ENCODE data around the gene LIMS1.
"Not testable (repeated sequence)": the region's sequence is repeated elsewhere in the genome, so short reads cannot be mapped to it uniquely, and the experiment has no call there.

Gene LIMS1

DNA sequence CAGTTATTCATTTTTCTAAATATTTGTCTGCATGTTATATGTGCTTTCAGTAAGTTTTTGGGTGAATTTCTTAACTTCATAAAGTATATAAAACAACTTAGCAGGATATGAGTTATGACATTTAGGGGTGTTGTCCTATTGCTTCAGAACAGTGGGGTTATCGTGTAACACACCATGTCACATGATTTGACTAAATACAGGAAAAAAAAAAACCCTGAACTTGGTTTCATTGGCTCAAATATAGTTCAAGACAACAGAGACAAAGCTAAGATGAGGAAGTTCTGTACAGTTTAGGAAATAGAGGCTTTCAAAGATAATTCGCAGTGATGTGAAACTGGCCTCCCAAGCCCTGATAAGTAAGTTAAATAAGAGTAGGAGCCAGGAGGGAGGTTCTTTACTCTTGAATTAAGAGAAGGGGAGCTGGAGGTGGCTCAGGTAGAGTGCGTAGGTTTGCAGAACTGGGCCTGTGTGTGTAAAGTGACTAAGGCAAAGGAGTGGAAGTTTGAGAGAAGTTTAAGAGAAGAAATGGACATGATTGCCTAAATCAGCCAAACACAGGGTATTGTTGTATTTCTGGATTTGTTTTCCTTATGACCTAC lies 53.9 kb downstream of the LIMS1 start:
- no peak for DNase-seq

DNA sequence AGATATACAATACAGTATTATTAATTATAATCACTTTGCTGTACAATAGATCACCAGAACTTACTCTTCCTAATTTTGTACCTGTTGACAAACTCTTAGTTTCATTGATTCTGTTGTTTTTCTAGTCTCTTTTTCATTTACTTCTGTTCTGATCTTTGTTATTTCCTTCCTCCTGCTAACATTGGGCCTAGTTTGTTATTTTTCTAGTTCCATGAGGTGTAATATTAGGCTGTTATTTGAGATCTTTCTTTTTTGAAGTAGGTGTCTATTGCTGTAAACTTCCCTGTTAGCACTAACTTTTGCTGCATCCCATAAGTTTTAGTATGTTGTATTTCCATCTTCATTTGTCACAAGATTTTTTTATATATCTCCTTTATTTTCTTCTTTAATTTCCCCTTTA lies 55.1 kb downstream of the LIMS1 start:
- no peak for DNase-seq

DNA sequence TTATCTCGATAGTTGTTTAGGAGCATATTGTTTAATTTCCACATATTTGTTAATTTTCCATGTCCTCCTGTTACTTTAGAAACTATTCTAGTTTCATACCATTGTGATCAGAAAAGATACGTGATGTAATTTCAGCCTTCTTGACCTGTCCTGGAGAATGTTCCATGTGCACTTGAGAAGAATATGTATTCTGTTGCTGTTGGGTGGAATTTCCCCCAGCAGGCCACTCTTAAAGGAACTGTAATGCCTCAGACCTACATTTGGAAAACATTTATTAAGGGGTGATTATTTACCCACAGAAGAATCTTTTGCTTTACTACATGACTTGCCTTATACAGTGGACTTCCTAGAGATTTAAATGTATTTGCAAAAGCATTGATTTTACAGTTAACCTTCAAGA lies 55.5 kb downstream of the LIMS1 start:
- DNase-seq: no peak

DNA sequence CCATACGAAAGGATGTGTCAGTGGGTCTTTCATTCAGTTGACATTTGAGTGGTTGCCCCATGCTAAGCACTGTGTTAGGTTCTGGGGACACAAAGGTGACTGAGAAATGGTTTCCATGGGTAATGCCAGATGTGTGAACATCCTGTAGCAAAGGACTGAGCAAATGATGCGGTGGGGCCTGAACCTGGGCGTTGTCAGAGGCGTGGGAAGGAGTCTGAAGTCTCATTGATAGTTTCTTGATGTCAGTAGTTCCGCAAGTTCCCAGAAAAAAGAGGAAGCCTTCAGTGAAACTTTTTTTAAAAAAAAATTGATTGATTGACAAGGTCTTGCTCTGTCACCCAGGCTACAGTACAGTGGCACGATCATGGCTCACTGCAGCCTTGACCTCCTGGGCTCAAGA lies 56.9 kb downstream of the LIMS1 start:
- no peak for DNase-seq

DNA sequence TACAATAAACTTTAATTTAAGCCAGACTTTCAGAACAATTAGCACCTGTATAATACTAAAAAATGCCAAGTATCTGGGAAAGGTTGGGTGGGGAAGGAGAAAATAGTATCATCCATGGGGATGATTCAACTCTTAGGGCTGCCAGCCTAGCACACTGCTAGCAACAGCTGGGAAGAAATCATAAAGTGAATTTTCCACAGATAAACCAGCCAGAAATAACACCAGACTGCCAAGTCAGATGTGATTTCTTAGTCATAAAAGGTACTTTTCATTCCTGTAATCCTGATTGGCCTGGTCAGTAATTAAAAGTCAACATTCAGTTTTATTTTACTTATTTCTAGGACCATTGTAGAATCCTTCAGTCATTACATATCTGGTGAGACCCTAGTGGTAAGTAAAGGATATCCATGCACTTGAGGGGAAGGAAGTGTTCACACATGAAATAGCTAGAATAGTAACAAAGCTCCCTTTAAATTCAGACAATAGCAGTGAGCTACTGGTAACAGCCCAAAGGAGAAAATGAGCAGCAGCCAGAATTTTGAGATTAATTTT lies 59.4 kb downstream of the LIMS1 start:
- no peak for DNase-seq

DNA sequence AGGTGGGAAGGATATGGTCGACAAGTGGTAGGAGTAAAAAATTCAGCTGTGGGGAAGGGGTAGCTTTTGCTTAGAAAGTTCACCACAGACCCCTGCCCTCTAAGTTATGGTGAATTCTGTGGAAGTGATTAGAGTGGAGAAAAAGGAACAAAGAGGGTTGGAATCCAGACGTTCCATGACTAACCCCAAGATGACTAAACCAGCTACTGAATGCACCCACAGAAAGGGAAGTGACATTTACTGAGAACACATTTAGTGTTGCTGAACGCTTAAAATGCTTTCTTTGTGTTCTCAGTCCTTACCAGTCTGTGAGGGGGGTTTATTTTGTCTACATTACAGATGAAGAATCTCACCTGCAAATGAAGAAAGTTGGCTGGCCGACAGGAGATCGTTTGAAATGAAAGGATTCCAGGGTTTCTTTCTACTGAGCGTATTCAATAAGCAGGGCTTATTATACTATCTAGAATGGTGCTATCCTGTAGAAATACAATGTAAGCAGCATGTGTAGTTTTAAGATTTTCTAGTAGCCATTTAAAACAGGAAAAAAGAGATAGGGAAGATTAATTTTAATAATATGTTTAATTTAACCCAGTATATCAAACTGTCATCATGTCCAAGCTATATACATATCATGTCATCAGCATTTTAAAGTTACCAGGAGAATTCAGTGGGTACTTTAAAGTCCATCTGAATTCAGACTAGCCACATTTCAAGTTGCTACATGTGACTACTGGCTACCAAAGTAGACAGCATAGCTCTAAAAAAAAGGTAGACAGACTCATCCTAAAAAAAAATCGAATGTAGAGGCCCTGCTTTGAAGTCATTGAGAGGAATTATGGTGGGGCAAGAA lies 60.1 kb downstream of the LIMS1 start:
- DNase-seq: peak in 1 of 5 donors; percentile 50

DNA sequence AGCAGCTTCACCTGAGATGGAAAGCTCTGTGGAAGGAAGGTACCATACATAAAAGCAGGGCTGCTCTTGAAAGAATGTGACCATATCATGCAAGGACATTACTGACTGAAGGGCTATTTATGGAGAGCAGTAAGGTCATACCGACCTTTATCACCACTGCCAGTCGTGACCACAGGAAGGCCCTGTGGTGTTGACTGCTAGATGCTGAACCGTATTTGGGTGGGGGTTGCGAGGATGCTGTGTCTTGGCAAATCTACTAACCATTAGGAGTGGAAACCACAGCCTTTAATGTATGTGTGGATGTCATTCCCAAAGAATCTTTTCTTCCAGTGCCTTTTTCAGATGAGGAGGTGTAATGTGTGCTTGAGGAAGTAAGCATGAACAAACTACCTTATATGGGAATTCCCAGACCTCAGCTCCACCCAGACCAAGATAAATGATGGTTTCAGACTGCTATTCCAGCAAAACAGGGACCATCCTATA lies 60.8 kb downstream of the LIMS1 start:
- DNase-seq: no peak

DNA sequence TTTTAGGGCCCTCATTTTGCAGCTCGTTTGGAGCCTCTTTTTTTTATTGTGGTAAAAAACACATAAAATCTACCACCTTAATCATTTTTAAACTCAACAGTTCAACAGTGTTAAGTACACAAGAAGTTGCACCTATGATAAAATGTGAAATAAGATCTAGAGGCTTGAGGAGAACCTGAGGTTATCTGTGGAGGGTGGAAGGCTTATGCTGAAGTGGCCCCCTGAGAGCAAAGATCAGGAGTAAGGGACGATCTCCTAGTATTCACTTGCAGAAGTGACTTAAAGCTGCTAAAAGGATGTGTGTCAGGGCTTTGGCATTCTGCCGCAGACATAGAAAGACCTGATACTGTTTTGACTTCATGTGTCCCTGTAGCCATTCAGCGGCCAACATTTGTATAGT lies 61.5 kb downstream of the LIMS1 start:
- not testable (repeated sequence) for DNase-seq

DNA sequence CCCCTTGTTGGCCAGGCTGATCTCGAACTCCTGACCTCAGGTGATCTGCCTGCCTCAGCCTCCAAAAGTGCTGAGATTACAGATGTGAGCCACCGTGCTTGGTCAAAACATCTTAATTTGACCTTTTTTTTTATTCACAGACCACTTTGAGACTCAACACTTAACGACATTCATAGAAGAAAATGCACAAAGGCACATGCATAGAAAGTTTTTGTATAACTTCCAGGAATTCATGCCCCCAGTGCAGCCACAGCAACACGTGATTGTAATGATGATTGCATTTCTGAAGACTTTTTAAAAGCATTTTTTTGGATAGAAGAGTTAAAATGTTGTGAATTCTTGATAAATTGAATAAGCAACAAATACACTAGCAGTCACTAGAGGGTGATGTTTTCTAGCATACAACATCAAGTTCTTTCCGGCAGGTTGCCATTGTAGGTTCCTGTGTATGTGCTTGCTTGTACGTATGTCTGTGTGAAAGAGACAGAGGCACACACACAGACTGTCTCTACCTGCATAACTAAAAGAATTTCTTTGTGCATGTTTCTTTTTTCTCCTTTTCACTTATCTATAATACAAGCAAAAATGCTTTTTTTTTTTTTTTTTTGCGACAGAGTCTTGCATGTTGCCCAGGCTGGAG lies 63.0 kb downstream of the LIMS1 start:
- peak in 1 of 5 donors; percentile 44 for DNase-seq

DNA sequence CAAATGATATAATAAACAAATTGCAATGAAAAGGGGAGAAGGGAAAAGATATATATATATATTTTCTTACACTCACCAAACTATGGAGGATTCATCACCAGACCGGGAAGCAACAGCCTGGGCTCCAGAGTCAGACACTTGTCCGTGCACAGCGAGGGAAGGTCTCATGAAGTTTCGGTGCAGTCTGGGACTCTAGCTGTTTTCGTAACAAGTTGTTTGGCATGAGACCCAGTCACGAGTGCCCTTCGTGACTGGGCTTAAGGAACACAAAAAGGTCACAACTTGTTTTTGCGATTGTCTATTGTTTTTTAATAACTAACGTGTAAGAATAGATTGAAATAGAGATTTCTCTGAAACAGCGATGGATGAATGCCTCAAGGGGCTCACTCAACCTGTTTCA lies 66.9 kb downstream of the LIMS1 start:
- not testable (repeated sequence) for DNase-seq

DNA sequence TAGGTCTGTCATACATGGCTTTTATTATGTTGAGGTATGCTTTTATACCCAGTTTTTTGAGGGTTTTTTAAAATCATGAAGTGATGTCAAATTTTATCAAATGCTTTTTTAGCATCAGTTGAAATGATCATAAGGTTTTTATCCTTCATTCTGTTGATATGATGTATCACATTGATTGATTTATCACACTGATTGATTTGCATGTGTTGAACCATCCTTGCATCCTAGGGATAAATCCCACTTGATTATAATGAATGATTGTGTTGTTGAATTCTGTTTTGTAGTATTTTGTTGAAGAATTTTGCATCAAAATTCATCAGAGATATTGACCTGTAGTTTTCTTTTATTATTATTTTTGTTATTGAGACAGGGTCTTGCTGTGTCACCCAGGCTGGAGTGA lies 68.2 kb downstream of the LIMS1 start:
- DNase-seq: no peak

DNA sequence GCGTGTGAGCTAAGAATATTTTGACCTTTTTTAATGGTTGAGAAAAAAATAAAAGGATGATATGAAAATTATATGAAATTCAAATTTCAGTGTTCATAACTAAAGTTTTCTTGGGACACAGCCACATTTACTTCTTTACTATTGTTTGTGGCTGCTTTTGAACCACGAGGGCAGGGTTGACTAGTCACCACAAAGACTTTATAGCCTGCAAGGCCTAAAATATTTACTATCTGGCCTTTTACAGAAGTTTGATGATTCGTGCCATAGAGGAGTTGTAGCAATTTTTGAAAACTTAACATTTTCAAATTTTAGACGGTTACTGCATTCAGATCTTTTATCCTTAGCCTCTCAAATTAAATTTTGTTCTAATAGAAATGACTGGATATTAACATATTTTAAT lies 69.9 kb downstream of the LIMS1 start:
- DNase-seq: no peak

DNA sequence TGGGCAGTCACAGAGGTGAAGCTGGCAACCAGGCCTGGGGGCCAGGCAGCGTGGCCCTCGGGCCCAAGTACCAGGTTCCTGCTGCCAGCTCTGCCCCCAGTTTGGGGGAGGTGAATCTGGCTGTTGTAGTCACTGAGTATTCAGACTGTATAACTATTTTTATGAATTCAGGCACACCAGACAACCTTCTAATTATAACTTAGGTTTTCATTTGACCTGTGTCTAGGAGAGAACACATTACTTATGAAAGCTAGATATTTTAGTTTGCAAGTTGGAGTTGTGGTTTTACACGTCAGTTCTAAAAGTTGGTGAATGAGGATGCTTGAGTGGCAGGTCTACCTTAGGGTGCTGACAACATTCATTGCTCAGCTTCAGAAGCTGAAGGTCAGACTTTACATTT lies 71.7 kb downstream of the LIMS1 start:
- peak in 1 of 5 donors; percentile 47 for DNase-seq

DNA sequence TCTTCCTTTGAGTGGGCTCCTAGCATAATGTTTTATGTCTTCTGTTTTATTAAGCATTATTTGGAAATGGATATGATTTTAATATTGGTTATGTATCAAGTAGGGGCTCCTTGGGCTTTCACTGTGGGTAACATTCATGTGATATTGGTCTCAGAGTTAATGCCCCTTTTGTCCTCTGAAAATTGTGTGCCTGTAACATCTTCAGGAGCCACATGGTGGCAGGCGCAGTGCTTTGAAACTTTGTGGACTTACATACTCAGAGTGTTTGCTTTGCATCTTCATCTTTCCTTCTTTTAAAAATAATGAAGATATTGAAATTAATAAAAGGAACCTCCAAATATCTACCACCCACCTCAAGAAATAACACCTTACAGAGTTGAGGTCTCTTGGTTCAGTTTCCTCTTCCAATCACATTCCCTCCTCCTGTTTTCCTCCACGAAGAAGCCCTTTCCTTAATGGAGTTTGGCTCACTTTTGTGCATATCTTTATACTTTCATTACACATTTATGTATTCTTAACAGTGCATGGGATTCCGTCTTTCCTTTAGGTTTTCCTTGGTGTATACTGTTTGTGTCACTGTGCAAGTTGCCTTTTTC lies 73.5 kb downstream of the LIMS1 start:
- peak in 4 of 5 donors; percentile 31 to 63 (median 34) for DNase-seq

DNA sequence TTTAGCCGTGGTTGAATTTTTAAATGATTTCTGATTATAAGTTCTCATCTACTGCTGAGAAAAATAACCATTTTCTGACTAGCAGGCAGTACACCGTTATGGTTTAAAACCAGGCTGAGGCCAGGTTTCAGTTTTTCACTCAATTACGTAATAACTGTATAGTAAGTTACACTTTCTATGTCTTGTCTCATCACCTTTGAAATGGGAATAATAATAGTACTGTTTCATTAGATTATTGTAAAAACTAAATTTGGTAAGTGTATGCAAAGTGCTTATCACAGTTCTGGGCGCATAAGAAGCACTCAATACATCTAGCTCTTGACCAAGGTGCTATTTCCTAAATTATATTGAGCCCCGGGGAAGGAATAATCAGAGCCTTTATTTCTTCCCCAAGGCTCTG lies 76.8 kb downstream of the LIMS1 start:
- peak in 1 of 5 donors; percentile 45 for DNase-seq

DNA sequence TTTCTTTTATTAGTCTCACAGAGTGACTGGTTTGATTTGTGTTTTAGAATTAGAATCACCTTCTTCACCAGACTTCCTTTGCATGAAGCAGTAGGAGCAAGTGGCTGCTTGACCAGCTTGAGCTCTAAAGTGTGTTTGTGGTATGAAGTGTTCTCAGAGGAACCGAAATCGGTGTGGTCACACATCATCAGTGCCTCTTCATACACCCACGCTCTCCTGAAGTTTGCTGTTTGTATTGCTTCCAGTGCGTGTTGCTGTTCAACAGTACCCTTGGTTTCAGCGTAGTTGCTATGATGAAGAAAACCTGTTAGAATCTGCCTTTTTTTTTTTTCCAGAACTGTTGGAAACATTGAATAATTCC lies 77.9 kb downstream of the LIMS1 start:
- DNase-seq: peak in 3 of 5 donors; percentile 12 to 83 (median 14)

DNA sequence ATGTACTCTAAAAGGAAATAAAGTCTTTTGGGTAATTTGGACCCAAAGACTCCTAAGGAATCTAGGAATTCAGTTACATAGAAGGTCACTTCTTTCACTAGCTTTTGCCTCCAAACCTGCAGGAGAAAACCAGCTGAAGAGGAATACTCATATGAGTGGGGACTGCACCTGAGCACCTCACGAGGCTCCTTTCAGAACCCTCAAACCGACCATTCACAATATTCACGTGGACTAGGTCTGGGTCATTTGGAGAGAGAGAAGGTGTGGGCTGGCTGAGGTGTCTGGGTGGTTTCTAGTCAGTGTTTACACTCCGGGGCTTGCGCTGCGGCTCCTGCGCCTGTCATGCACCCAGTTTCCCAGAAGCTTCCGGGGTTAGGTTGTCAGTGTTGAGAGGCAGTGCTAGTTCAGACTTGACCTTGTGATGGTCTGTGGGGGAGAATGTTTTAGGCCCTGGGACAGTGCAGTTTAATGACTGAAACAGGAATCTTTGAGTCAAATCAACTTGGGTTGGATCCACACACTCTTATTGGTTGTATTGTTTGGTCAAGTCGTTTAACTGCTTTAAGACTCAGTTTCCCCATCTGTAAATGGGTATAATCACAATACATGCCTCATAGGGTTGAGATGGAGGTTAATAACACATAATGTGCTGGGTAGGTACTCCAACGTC lies 78.4 kb downstream of the LIMS1 start:
- peak in 4 of 5 donors; percentile 30 to 85 (median 46) for DNase-seq

DNA sequence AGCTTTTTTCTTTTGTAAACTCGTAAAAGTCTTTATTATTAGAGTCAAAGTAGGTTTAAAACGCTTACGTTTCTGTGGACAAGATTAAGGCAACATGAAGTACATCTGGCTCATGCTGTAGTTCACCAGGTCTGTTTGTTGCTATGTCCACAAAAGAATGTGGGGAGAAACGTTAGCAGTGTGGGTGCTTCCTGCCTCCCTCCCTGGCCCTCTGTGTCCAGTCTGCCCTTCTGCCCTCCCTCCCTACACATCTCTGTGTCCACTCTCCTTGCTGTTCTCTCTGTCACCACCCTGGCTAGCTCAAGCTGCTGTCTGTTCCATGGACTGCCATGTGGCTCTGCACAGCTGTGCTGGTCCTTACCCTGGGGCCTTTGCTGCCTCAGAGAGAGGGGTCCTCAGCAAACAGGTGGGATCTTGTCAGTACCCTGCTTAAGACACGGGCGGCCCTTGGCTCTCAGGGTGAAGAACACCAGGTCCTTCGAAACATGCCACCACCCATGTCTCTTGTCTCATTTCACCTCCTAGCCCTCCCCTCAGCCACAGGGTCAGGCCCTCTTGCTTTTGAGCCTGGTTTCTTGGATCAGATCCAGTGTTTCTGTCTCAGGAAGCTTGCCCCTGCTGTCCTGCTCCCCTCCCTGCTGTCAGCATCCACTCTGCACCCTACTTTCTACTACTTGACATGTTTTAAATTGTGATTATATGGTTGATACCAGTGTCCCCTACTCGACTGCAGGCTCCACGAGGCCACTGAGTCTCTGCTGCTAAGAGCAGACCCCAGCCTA lies 79.2 kb downstream of the LIMS1 start:
- no peak for DNase-seq

DNA sequence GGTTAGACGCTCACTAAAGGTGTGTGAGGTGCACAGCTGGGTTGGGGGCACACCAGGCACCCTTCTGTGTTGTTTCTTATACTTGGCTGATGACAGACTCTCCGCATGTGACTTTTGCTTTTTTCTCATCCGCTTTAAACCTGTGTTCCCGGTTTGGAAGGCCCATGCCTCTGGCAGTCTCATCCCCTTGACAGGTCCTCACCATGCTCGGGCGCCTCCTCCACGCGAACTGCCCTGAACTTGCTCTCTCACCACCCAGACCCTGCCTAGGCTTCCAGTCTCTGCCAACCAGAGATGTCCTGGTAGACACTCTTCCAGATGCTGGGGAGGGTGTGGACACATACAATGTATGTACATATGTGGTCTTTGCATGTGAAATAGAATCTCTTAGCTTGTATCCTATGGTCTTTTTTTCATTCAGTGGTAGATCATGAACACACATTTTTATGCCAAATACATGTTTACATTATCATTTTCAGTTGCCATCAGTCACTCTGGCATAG lies 79.8 kb downstream of the LIMS1 start:
- no peak for DNase-seq

DNA sequence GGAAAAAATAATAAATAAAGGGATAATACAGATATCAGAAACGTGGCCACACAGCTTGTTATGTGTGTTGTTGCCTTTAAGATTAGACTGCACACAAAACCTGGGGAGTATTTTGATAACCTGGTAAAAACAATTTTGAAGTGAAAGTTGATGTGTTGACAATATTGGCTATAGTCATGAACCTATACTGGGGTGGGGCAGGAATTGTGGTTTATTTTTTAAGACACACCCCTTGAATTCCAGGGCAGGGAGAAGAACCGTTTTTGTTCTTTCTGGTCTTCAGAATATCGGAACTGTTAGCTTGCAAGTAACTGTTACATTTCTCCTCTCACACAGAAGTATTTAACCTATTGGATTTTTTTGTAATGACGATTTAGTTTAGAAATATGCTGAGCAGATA lies 80.4 kb downstream of the LIMS1 start:
- peak in 1 of 5 donors; percentile 32 for DNase-seq

DNA sequence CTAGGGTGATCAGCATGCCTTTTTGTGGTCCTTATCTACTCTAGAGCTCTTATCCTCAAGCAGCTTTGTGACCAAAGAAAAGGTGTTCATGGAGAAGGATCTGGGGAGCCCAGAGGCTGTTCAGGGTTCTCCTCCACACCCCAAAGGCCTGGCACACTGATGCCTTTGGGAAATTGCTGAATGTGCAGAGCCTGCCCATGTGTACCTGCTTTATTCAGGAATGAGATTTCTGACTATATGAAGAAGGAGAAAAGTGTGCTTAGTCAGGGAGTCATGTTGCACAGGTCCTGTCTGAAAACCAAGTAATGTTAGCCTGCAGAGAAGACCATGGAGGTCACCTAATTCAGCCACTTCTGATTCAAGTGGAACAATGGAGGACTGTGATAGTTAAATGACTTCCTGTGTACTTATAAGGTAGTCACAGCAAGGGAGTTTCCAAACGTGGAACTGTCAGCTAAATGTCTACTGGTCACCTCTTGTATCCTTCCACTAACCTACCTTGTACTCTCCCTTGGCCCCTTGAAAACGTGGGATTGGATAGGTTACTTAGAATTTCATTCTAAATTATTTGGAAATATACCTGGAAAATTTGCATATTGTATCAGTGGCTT lies 81.3 kb downstream of the LIMS1 start:
- DNase-seq: peak in 1 of 5 donors; percentile 70
